Neuron (in vitro differentiated cells): ENCODE data around the gene CABLES2.

Experiments
- H2AFZ ChIP-seq: one replicate; pipeline ENCODE4 v1.6.1; 2013; ENCODE audit warnings: low read depth, mild to moderate bottlenecking, inconsistent platforms, low read length, moderate library complexity
- H3K27me3 ChIP-seq: one replicate; pipeline ENCODE4 v1.6.1; 2013; ENCODE audit warnings: low read length; ENCODE audit not compliant: insufficient read depth
- H3K36me3 ChIP-seq: one replicate; pipeline ENCODE4 v1.6.1; 2013; ENCODE audit warnings: low read length; ENCODE audit not compliant: insufficient read depth
- H3K4me1 ChIP-seq: one replicate; pipeline ENCODE4 v1.6.1; 2013; ENCODE audit warnings: low read length; ENCODE audit not compliant: insufficient read depth
- H3K4me3 ChIP-seq: 2 replicates; pipeline ENCODE4 v1.5.1; 2013; ENCODE audit warnings: mild to moderate bottlenecking, low read length, moderate library complexity
- H3K9me3 ChIP-seq: one replicate; pipeline ENCODE4 v1.6.1; 2013; ENCODE audit warnings: low read length

Gene CABLES2

GRCh38 chr20:62390317-62391164 is 16.5 kb downstream of the CABLES2 start:
- H3K9me3 ChIP-seq, result no peaks in the 10 kb centered on the region
- no peaks in the 10 kb centered on the region for H3K27me3 ChIP-seq
- H3K36me3 ChIP-seq, result peaks cover 56% of the 10 kb centered on the region
- H3K4me1 ChIP-seq, result peaks cover 11% of the 10 kb centered on the region
- no peak overlapping the region for H2AFZ ChIP-seq
- no peak overlapping the region for H3K4me3 ChIP-seq

- no peak overlapping the region for H3K4me3 ChIP-seq
- no peaks in the 10 kb centered on the region for H3K27me3 ChIP-seq
- peaks cover 55% of the 10 kb centered on the region for H3K36me3 ChIP-seq
- H3K9me3 ChIP-seq, result no peaks in the 10 kb centered on the region
- H3K4me1 ChIP-seq, result peaks cover 16% of the 10 kb centered on the region
- H2AFZ ChIP-seq, result no peak overlapping the region
These were observed 17.4 kb downstream of the CABLES2 start for GRCh38 chr20:62389601-62390087.

- H3K4me1 ChIP-seq, result peaks cover 16% of the 10 kb centered on the region
- H3K4me3 ChIP-seq, result no peak overlapping the region
- no peak overlapping the region for H2AFZ ChIP-seq
- H3K36me3 ChIP-seq, result peaks cover 51% of the 10 kb centered on the region
- no peaks in the 10 kb centered on the region for H3K9me3 ChIP-seq
- no peaks in the 10 kb centered on the region for H3K27me3 ChIP-seq
These were observed 18.1 kb downstream of the CABLES2 start for GRCh38 chr20:62388839-62389600.

DNA sequence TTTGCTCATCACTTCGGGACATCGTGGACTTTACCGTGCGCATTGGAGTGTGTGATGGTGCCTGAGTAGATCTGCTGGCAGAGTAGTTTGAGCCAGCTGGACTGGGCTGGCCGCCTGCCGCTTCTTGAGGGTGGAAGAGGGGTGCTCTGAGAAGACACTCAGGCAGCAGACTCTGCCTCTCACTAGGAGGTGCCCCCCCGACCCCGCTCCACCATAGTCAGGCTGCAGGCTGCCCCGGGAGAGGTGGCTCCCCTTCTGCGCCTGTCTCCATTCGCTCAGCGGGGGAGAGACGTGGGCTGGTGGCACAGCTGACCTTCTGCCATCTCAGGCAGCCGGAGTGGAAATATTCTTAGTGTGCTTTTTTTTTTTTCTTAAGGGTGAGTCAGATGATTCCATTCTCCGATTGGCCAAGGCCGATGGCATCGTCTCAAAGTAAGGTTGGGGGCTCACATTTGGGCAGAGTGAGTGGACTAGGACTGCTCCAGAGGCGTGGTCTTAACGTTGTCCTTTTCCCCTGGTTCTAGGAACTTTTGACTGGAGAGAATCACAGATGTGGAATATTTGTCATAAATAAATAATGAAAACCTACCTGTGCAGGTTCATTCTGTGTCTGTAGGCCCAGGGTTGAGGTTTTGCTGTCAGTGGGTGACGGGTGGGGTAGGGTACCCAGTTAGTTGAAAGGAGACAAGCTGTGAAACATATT is 19.0 kb downstream of the CABLES2 start:
- Histone ChIP-seq H3K27me3 (no peaks in the 10 kb centered on the region), H2AFZ (no peak overlapping the region), H3K4me3 (peak overlapping the region; percentile 91), H3K4me1 (peaks cover 16% of the 10 kb centered on the region), H3K36me3 (peaks cover 42% of the 10 kb centered on the region), H3K9me3 (no peaks in the 10 kb centered on the region)

DNA sequence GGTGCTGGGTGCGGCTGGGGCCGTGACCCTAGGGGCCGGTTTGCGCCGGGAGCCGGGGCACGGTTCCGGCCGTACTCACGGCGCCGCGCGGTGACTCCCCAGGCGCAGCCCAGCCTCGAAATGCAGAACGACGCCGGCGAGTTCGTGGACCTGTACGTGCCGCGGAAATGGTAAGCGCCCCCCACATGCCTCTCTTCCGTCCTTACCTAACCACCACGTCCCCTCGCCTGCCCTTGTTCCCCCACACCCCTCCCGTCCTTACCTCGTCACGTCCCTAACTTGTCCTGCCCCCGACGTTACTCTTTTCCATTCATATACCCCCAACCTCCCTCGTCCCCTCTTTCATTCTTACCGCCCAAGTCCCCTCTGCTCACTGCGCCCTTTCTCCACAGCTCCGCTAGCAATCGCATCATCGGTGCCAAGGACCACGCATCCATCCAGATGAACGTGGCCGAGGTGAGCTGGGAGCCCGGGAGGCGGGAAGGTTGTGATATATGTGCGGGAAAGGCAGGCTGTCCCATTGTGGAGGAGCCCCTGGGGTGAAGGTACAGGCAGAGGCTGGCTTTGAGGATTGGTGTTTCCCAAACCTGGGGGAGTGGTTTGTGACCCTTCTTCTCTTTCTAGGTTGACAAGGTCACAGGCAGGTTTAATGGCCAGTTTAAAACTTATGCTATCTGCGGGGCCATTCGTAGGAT is 19.7 kb downstream of the CABLES2 start:
- no peak overlapping the region for H2AFZ ChIP-seq
- no peaks in the 10 kb centered on the region for H3K9me3 ChIP-seq
- H3K4me3 ChIP-seq, result peak overlapping the region; percentile 91
- H3K36me3 ChIP-seq, result peaks cover 36% of the 10 kb centered on the region
- H3K4me1 ChIP-seq, result peaks cover 18% of the 10 kb centered on the region
- H3K27me3 ChIP-seq, result no peaks in the 10 kb centered on the region

- peaks cover 37% of the 10 kb centered on the region for H3K36me3 ChIP-seq
- H3K9me3 ChIP-seq, result no peaks in the 10 kb centered on the region
These were observed 20.5 kb downstream of the CABLES2 start, which contains the start of gene RPS21 for GRCh38 chr20:62386383-62387218. TSS of gene RPS21 (plus strand) at chr20:62387103. CDS start at chr20:62387339, 236 bp downstream.

DNA sequence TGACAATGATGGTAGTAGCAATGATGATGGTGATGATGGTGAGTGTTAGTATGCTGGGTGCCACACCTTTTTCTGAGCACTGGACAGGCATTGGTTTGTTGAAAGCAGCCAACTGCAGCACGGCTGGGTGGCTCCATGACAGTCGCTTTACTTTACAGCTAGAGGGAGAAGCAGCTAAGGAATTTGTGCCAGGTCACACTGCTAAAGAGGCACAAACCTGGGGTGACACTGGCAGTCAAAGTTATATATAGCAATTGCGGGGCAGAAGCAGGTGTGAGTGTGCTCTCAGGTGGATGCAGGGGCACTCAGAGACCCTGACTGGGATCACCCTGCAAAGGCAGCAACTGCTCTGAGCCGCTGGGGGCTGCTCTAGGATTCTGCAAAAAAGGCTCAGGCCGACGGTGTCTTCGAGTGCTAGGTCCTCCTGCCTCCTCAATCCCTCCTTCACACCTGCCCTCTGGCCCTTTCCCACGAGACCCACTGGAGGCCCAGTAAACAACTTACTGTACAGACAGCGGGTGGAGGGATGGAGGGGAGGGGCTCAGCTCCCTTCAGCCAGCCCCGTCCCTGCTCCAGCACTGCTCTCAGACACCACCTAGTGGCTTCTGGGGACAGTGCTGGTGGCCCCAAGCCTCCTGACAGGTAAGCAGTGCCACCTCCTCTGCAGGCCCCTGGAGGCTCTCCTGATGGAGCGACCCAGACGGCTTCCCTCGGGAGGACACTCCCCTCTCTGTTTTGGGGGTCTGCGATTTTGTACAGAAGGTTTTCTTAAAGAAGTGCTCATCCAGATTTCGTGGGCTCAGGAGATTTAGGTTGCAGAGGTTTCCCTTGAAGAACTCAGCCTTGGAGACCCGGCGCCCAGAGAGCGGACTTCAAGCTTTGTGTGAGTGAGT is 24.5 kb downstream of the CABLES2 start:
- Histone ChIP-seq H3K4me1 (peaks cover 9% of the 10 kb centered on the region), H3K9me3 (no peaks in the 10 kb centered on the region), H3K27me3 (no peaks in the 10 kb centered on the region), H2AFZ (no peak overlapping the region), H3K4me3 (no peak overlapping the region), H3K36me3 (peaks cover 8% of the 10 kb centered on the region)

More at GRCh38 chr20:62386383-62387218, 20.5 kb downstream of the CABLES2 start, which contains the start of gene RPS21:
- no peaks in the 10 kb centered on the region for H3K27me3 ChIP-seq
- H3K4me1 ChIP-seq, result peaks cover 18% of the 10 kb centered on the region
- H3K4me3 ChIP-seq, result peak within 1 kb of the TSS; percentile 91
- no peak within 1 kb of the TSS for H2AFZ ChIP-seq

GRCh38 chr20:62381842-62382241 is 25.2 kb downstream of the CABLES2 start:
- H2AFZ ChIP-seq, result no peak overlapping the region
- no peak overlapping the region for H3K4me3 ChIP-seq
- H3K27me3 ChIP-seq, result no peaks in the 10 kb centered on the region
- H3K9me3 ChIP-seq, result no peaks in the 10 kb centered on the region
- peaks cover 8% of the 10 kb centered on the region for H3K4me1 ChIP-seq
- peaks cover 8% of the 10 kb centered on the region for H3K36me3 ChIP-seq

DNA sequence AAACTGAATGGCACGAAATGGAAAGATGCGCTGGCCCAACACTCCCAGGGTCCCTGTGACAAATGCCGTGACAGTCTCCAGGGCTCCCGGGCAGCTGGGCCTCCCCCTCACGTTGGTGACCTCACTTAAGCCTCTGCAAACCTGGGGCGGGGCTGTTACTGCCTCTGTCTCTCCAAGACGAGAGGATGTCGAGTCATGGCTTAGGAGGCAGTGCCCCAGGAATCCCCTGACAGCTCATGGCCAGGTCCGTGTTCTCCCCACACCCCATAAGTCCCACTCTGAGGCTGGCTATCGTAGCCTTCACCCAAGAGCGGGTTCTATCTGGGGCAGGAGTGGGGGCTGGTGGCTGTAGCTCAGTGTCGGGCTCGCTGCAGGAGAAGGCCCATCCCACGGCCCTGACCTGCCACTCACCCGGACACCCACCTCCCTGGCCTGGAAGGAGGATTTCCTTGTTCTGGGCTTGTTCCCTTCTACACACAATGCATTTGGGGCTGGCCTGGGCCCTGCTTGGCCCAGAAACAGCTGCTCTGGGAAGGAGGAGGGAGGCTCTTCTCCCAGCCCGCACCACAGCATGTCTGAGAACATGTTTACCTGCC is 25.8 kb downstream of the CABLES2 start:
- no peaks in the 10 kb centered on the region for H3K27me3 ChIP-seq
- H3K4me1 ChIP-seq, result peaks cover 9% of the 10 kb centered on the region
- peaks cover 8% of the 10 kb centered on the region for H3K36me3 ChIP-seq
- no peak overlapping the region for H2AFZ ChIP-seq
- H3K4me3 ChIP-seq, result no peak overlapping the region
- H3K9me3 ChIP-seq, result no peaks in the 10 kb centered on the region

GRCh38 chr20:62378215-62378614 is 28.9 kb downstream of the CABLES2 start:
- Histone ChIP-seq H3K36me3 (peaks cover 8% of the 10 kb centered on the region), H2AFZ (no peak overlapping the region), H3K9me3 (peaks cover 5% of the 10 kb centered on the region), H3K4me3 (no peak overlapping the region), H3K27me3 (no peaks in the 10 kb centered on the region), H3K4me1 (peaks cover 6% of the 10 kb centered on the region)
